Upper lobe of right lung (tissue), 1 donor: ENCODE data around the gene PRR23E. TPM values are rescaled to one million over a fixed set of nuclear protein-coding genes. Genes with fewer than 3 reads are reported as not detected.

ENCODE experiments used
- ATAC-seq: fragments of 200-7000 bp; cut with Tn5 transposase; one replicate; pipeline ENCODE4 v1.9.1; 2020; ENCODE audit warnings: mild to moderate bottlenecking, moderate library complexity
- DNase-seq: peaks from one replicate; pipeline ENCODE4 v3.0.0-alpha.2; 2020
- H3K27ac ChIP-seq: fragments of 200-600 bp; one replicate; pipeline ENCODE4 v1.8.0; 2022
- H3K27me3 ChIP-seq: fragments of 200-600 bp; one replicate; pipeline ENCODE4 v1.8.0; 2022; ENCODE audit warnings: mild to moderate bottlenecking
- H3K36me3 ChIP-seq: fragments of 200-600 bp; one replicate; pipeline ENCODE4 v1.8.0; 2022
- H3K4me1 ChIP-seq: fragments of 200-600 bp; one replicate; pipeline ENCODE4 v1.8.0; 2022
- H3K4me3 ChIP-seq: fragments of 200-600 bp; one replicate; pipeline ENCODE4 v1.8.0; 2022; ENCODE audit warnings: mild to moderate bottlenecking
- H3K9me3 ChIP-seq: fragments of 200-600 bp; one replicate; pipeline ENCODE4 v1.8.0; 2022
- intact Hi-C: fragments of 100-400 bp; cut with DNase I; formaldehyde crosslinking; loops from one replicate; pipeline ENCODE4 v1.11.0; 2022
- total RNA-seq: library from RNA; stranded (reverse); fragmentation: NEBNext Ultra II Directional; extraction: Animal tissue kit (Norgen Biotek cat#: 25700); gene quantifications from one replicate; pipeline ENCODE4 v1.2.1, GENCODE V29; 2021
- TF ChIP-seq, protein P1 (sequence below): fragments of 200-600 bp; IDR thresholded peaks from one replicate; pipeline ENCODE4 v1.8.0; 2022; ENCODE audit warnings: antibody characterized with exemption
- donor health status: DM: no; HTN: yes; CAD: no; lungs with severe emphysema.

The PRR23E gene
- total RNA-seq, 1 donor from 2014 or later = not detected

- intact Hi-C loops = no loop called here
- Histone ChIP-seq H3K36me3 (no peaks in the 10 kb centered on the region), H3K9me3 (no peaks in the 10 kb centered on the region), H3K4me1 (no peaks in the 10 kb centered on the region), H3K4me3 (no peak overlapping the region), H3K27me3 (no peaks in the 10 kb centered on the region), H3K27ac (no peak overlapping the region)
- ATAC-seq = no peak
- TF ChIP-seq, protein P1, sequence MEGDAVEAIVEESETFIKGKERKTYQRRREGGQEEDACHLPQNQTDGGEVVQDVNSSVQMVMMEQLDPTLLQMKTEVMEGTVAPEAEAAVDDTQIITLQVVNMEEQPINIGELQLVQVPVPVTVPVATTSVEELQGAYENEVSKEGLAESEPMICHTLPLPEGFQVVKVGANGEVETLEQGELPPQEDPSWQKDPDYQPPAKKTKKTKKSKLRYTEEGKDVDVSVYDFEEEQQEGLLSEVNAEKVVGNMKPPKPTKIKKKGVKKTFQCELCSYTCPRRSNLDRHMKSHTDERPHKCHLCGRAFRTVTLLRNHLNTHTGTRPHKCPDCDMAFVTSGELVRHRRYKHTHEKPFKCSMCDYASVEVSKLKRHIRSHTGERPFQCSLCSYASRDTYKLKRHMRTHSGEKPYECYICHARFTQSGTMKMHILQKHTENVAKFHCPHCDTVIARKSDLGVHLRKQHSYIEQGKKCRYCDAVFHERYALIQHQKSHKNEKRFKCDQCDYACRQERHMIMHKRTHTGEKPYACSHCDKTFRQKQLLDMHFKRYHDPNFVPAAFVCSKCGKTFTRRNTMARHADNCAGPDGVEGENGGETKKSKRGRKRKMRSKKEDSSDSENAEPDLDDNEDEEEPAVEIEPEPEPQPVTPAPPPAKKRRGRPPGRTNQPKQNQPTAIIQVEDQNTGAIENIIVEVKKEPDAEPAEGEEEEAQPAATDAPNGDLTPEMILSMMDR = no peak
- no peak for DNase-seq
Measured at GRCh38 chr3:127218454-127218922, 25.6 kb downstream of the PRR23E start.

GRCh38 chr3:127220497-127220896 lies 27.6 kb downstream of the PRR23E start:
- Histone ChIP-seq H3K36me3 (no peaks in the 10 kb centered on the region), H3K4me3 (no peak overlapping the region), H3K4me1 (no peaks in the 10 kb centered on the region), H3K27me3 (no peaks in the 10 kb centered on the region), H3K27ac (no peak overlapping the region), H3K9me3 (no peaks in the 10 kb centered on the region)
- intact Hi-C loops = no loop called here
- no peak for ATAC-seq
- DNase-seq = no peak
- TF ChIP-seq, protein P1 = no peak

DNA sequence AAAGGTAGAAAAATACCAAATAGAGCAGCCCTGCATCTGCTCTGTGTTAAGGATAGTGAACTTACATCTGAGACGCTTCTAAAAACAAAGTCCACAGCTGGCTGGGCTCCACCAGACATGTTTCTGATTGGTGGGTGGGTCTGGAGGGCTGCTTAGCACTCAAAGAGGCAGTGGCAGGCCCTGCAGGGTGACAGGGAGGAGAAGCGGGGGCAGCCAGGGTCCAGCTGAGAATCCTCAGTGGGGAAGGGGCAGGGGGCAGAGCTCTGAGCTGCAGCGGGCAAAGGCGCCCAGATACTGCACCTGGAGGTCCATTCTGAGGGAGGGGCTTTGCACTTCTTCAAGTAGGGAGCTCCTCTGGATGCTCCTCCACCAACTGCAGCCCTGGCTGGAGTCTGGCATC lies 28.1 kb downstream of the PRR23E start:
- DNase-seq (no peak), ATAC-seq (no peak)
- no peak overlapping the region for H3K27ac ChIP-seq
- TF ChIP-seq, protein P1 = no peak
- no peaks in the 10 kb centered on the region for H3K36me3 ChIP-seq
- no peaks in the 10 kb centered on the region for H3K27me3 ChIP-seq
- H3K4me1 ChIP-seq = no peaks in the 10 kb centered on the region
- intact Hi-C loops = no loop called here
- H3K4me3 ChIP-seq = no peak overlapping the region
- H3K9me3 ChIP-seq = no peaks in the 10 kb centered on the region

DNA sequence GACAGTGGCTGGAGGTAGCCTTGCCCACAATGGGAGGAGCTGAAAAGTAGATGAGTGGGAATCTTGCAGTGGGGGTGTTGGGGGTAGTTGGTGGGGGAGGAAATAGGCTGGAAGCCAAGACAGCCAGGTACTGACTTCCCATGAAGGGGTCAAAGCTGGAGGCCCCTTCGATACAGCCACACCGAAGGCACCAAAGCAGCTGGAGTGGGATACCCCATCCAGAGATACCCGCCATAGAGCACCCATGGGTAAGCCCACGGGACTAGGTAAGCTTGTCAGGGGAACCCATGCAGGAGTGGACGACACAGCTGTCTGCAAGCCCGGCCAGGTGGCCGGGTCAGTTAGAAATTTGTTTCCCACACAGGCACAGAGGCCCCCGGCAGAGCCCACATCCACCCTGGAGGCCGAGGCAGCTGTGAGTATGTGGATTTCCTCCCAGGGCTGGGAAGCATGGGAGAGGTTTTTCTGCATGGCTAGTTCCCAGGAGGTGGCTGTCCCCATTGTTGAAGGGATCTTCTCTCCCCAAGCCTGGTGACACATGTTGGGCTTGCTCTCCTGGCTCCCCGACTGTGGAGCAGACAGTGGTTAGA lies 28.6 kb downstream of the PRR23E start:
- H3K4me1 ChIP-seq = no peaks in the 10 kb centered on the region
- H3K27me3 ChIP-seq = no peaks in the 10 kb centered on the region
- intact Hi-C loops = no loop called here
- TF ChIP-seq, protein P1 = no peak
- no peak overlapping the region for H3K4me3 ChIP-seq
- H3K36me3 ChIP-seq = no peaks in the 10 kb centered on the region
- ATAC-seq (no peak), DNase-seq (no peak)
- H3K9me3 ChIP-seq = no peaks in the 10 kb centered on the region
- no peak overlapping the region for H3K27ac ChIP-seq

DNA sequence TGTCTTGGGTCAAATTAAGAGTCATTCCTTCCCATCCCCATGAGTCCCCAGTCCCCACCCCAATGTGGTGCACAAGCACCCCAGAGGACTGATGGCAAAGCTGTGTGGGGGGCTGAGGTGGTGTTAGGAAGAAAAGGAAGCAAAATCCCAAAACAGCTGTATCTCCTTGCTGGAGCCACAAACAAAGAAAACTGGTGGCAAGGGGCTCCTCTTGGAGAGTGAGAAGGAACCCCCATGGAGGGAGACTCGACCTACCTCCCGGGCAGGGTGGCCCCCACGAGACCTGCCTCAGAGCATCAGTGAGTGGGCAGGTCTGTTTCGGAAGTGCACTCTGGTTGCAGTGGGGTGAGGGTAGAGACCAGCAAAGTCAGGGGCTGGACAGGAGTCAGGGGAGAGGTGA lies 29.2 kb downstream of the PRR23E start:
- no peaks in the 10 kb centered on the region for H3K9me3 ChIP-seq
- no peak overlapping the region for H3K27ac ChIP-seq
- ATAC-seq = no peak

More for the DNA sequence above, 29.2 kb downstream of the PRR23E start:
- H3K4me3 ChIP-seq = no peak overlapping the region
- intact Hi-C loops = no loop called here
- no peak for DNase-seq
- H3K4me1 ChIP-seq = no peaks in the 10 kb centered on the region
- no peaks in the 10 kb centered on the region for H3K27me3 ChIP-seq
- TF ChIP-seq, protein P1 = no peak
- no peaks in the 10 kb centered on the region for H3K36me3 ChIP-seq
